ENCODE results near the gene SLC4A9.

GRCh38 chr5:140338908-140339307 lies 21.1 kb upstream of the SLC4A9 start:
- TF ChIP-seq CTCF (IDR thresholded peaks at IDR 0.05; ENCODE audit: poor library complexity): no peak
- no peak for TF ChIP-seq EZH2 (IDR thresholded peaks at IDR 0.05; ENCODE audit: borderline replicate concordance)
- no peak for TF ChIP-seq EZH2phosphoT487 (IDR thresholded peaks at IDR 0.05; ENCODE audit: low read depth, severe bottlenecking, unreplicated experiment)

Measured in hepatocyte (in vitro differentiated cells).